Activated CD4-positive, alpha-beta T cell treated with anti-CD3 and anti-CD28 coated beads, Interleukin-10, Interleukin-2, amounts not matched to agents 100 ng/mL and 50 ng/mL, durations not matched to agents 16 hours and 8 hours (primary cell): ENCODE measurements around the gene CAPZA2.

Experiments
- DNase-seq: peaks from one replicate; pipeline ENCODE4 v3.0.0-alpha.2; 2020

Gene CAPZA2

DNA sequence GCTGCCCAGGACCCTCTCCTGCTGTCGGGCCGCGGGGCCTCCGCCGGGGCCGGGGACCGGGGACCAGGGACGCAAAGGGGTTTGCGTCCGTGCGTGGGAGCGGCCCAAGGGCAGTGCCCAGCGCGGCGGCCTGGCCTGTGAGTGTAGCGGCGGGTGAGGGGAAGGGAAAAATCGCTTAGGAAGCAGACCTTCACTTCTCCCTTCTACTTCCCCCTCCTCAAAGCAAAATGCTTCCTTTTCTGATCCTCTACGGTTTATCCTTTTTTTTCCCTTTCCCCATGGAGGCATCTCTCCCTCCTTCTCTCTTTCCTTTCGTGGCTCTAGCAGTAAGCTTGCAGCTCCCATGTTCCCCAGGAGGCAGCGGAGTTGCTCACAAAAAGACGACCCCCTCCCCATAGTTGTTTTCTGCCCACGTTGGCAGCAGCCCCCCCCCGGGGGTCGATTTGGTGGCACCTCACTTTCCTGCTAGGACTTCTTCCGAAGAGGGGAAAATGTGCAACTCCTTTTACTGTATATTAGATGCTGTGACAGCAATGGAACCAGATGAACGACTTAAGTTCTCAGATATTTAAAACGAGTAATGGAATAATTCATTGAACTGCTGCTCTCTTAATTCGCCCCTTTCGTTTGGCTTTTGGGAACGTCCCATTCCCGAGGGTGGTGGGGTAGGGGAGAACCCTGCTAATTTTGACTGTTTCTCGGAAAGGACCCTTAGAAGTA lies 724 bp downstream of the CAPZA2 start:
- peak; percentile 15 for DNase-seq

GRCh38 chr7:116863936-116864500 lies 1.6 kb downstream of the CAPZA2 start:
- no peak for DNase-seq

DNA sequence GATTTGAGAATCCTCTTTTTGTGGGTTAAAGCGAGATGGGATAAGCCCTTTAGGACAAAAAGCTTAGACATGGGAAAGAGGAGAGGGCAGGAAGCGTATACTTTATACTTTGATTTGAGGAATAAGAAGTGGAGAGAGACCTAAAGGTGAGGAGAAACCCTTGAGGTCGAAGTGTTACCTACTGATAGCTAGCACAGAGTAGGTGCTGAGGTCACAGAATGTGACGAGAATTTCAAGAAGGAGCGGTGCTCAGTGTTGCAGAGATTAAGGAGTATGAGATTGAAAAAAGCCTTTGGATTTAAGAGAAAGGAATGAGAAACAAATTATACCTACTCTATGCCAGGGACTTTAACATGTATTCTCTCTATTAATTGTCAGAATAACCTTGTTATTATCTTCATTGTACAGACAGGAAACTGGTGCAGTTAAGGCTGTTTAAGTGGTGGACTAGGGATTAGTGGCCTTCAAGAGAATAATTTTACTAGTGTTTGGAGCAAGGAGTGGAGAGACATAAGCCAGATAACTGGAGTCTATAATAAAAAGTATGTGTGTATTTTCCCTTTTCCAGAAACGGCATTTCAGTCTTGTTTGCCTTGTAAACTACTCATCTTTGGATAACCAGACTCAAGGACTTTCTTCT lies 8.8 kb downstream of the CAPZA2 start:
- no peak for DNase-seq

GRCh38 chr7:116872026-116872425 lies 9.6 kb downstream of the CAPZA2 start:
- DNase-seq = no peak

DNA sequence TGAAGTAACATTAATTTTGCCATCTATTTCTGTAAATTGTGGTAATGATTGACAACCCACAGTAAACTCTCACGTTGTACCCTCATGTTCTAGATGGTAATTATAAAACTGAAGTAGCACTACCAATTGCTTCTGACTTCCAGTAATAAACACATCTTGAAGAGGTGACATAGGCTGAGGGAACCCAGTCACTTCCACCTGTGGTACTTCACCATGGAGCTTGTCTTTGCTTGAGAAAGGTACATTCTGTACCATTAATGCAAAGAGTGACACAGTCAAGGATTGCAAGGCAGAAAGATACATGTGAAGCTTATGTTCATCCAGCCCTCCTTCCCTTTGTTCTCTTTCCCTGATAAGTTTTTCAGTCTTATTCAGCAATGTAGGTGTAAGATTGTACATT lies 11.2 kb downstream of the CAPZA2 start:
- DNase-seq = no peak

GRCh38 chr7:116876664-116877442 lies 14.5 kb downstream of the CAPZA2 start:
- no peak for DNase-seq

DNA sequence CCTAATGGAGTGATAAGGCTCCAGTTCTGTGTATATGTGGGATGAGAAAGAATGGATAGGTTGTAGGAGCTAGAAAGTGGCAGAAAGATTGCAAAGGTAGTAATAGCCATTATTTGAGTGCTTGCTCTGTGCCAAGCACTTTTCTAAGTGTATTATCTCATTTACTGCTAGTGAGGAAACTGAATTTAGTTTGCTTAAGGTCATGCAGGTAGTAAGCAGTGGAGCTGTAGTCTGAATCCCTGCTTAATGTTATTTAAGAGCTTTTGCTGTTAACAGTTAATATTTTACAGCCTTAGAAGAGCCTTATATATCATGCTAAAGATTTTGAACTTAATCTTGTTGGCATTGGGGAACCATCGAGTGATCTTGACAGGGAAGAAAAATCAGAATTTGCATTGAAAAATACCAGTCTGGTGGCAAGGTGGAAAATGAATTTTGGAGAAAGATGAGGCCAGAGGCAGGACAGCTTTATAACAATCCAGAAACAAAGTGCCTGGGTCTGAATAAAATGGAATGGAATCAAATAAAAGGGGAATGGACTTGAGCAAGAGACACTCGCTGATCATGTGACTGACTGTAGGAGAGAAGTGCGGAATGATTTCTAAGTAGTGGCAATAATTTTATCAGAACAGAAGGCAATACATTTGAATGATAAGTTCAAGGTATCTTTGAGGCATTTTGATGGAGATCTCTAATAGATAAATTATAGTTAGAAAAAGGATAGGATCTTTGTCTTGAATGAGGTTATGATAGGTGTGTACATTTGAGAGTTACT lies 15.2 kb downstream of the CAPZA2 start:
- DNase-seq = no peak

- no peak for DNase-seq
Measured at GRCh38 chr7:116884691-116885090, 22.3 kb downstream of the CAPZA2 start.

DNA sequence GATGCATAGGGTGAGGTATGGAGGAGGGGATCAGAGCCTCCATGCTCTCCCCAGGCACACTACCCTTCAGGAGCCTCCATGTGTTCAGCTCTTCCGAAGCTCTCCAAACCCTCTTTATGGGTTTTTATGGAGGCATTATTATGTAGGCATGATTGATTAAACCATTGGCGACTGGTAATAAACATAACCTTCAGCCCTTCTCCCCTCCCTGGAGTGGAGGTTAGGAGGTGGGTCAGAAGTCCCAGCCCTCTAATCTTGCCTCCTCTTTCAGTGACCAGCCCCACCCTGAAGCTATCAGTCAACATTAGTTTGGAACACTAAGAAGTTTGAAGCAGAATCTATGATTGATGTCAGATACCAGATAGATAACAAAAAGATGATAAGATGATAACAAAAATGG lies 23.3 kb downstream of the CAPZA2 start:
- DNase-seq = no peak

- DNase-seq = no peak
Measured at GRCh38 chr7:116886543-116887156, 24.3 kb downstream of the CAPZA2 start.

DNA sequence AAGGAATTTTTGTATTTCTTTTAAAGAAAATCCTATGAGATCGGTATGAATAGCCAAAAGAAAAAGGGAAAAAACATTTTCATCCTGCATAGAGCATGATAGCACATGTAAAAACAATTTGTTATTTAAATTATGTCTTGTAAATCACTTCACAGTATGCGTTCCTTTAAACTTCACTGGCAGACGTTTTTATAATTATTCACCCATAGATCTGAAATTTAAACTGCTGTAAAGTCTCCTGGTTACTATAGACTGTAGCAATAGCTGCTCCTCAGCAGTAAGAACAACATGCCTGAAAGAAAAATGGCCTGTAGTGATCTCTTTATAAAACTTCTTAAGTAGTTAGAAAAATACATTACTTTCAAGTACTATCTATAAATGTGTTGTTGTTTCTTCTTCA lies 26.5 kb downstream of the CAPZA2 start:
- no peak for DNase-seq

DNA sequence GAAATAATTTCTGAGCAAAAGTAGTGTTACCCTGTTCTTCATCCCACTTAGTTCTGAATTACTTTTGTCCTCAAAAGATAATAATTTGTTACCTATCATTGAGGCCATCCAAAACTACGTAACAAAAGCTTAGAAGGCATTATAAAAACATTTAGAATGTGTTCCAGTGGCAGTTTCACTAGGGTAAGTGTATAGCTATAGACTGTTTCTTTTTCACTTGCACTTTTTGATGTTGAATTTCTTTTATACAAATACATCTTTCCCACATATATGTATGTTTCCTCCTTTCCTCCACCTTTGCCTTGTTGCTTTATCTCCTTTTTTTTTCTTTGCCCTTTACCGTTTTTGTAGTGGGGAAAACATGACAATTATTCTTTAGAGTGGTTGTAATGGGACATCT lies 33.5 kb downstream of the CAPZA2 start:
- no peak for DNase-seq

GRCh38 chr7:116897661-116898060 lies 35.3 kb downstream of the CAPZA2 start:
- no peak for DNase-seq

DNA sequence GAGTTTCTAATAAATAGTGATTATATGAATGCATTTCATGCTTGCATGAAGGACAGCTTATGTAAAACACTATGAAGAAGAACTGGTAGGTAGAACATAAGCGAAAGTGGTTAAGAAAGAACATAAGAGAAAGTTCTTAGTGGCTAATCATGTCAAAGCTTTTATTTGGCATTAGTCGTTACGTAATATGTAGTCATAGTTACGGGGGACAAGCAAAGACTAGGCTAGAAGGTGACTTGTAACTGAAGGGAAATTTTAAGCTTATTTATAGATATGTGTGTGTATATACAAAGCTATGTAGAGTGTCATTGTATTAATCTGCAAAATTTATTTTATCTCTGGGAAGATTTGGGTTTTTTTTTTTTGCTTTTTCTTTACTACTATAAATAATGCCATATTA lies 36.9 kb downstream of the CAPZA2 start:
- no peak for DNase-seq

DNA sequence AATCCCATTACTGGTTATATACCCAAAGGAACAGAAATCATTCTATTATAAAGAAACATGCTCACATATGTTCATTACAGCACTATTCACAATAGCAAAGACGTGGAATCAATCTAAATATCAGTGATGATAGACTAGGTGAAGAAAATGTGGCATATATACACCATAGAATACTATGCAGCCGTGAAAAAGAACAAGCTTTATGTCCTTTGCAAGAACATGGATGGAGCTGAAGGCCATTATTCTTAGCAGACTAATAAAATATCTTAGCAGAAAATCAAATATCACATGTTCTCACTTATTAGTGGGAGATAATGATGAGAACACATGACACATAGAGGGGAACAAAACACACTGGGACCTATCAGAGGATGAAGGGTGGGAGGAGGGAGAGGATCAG lies 38.8 kb downstream of the CAPZA2 start:
- no peak for DNase-seq

- DNase-seq = no peak
Measured at GRCh38 chr7:116902867-116903266, 40.5 kb downstream of the CAPZA2 start.

DNA sequence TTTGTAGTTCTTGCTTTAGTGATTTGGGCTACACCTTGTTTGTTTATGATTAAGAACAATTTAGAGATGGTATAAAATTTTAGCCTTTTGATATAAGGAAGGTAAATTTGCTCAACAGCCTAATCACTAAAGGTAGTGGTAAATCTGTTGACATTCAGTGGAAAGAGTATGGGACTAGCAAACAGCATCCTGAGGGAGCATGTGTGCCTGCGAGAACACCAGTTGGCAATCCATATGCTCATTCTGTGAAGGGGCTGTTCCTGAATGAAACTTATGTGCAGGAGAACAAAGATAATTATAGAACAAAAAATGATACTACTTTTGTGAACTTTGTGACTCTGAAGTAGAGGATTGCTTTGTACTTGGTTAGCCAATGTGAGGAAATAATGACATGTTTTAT lies 44.0 kb downstream of the CAPZA2 start:
- DNase-seq = no peak

GRCh38 chr7:116910383-116910782 lies 48.0 kb downstream of the CAPZA2 start:
- DNase-seq = no peak

DNA sequence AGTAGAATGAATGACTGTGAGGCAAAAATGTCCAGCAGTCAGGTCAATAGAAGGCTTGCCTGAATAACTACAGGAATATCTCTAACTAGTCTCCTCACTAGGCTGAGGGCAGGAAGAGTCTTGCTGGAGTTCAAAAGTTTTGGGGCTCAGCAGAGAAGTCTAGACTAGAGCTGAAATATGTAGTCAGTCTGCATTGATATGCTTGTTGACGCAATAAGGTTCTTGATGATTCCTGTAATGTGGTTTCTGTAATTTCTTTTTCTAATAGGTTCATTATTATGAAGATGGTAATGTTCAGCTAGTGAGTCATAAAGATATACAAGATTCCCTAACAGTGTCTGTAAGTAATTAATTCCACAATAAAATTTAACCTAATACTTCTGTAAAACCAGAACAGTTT lies 49.4 kb downstream of the CAPZA2 start:
- DNase-seq = no peak

DNA sequence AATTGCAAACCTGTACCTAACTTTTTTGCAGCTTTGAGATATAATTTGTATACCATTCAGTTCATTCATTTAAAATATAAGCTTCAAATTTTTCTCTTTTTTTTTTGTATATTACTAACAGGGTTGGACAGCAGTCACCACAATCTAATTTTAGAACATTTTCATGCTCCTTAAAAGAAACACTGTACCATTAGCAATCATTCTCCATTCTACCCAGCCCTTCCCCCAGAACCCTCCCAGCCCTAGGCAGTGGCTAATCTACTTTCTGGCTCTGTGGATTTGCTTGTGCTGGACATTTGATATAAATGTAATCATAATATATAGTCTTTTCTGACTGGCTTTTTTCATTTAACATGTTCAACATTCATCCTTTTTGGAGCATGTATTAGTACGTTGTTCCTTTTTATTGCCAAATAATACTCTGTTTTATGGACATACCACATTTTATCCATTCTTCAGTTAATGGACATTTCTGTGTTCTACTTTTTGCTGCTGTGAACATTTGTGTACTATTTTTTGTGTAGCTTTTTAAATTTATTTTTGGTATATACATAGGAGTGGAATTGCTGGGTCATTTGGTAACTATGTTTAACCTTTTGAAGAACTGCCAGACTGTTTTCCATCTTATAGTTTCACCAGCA lies 50.0 kb downstream of the CAPZA2 start:
- no peak for DNase-seq

DNA sequence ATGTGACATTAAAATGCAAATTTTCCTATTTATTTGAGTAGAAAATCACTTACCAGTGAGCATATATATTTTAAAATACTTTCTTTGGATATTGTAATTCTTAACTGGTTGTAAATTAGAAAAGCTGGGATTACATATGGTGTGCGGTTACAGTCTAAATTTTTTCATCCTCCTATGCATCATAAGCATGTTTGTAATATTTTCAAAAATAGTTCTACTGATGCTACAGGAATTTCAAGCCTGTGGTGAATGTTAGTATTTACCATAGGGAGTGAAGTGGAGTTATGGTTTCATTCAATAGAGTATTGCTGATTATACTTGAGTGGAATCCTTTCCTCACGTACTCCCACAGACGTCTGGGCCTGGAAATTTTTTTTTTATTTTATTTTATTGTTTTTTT lies 56.3 kb downstream of the CAPZA2 start:
- DNase-seq = no peak

DNA sequence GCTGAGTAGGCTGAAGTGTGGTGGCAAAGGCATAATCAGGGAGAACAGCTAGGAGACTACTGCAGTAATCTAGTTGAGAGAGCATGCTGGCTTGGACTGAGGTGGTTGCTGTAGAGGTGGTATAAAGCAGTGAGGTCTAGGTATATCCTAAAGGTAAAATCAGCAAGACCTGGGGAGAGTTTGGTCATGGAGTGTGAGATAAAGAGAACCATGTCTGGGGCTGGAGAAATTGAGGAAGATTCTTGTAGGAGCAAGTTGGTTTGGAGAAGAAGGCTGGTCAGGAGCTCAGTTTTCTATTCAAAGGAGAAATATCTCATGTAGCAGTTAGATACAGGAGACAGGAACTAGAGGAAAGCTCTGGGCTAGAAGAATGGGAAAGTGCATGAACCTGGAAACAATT lies 58.0 kb downstream of the CAPZA2 start:
- no peak for DNase-seq
